G401.6 (cell line): ENCODE results near the gene ZNF839.
"Not testable (repeated sequence)": the region's sequence is repeated elsewhere in the genome, so short reads cannot be mapped to it uniquely, and the experiment has no call there.

Experiments used
- FAIRE-seq: peaks from 2 replicates; lab custom pipeline; 2012; peaks lifted over from hg19 to GRCh38; lab: Jason Lieb, UNC

ZNF839 gene

GRCh38 chr14:102342238-102342637 lies 22.7 kb downstream of the ZNF839 start:
- FAIRE-seq = no peak

GRCh38 chr14:102344084-102344483 lies 24.5 kb downstream of the ZNF839 start:
- no peak for FAIRE-seq

- FAIRE-seq = no peak
Observed at GRCh38 chr14:102344485-102344884, 24.9 kb downstream of the ZNF839 start.

GRCh38 chr14:102345232-102345631 lies 25.7 kb downstream of the ZNF839 start:
- no peak for FAIRE-seq

- no peak for FAIRE-seq
Observed at GRCh38 chr14:102346645-102347044, 27.1 kb downstream of the ZNF839 start.

GRCh38 chr14:102348376-102348775 lies 28.8 kb downstream of the ZNF839 start:
- no peak for FAIRE-seq

- FAIRE-seq = no peak
Observed at GRCh38 chr14:102351023-102351422, 31.5 kb downstream of the ZNF839 start.

GRCh38 chr14:102351593-102351992 lies 32.0 kb downstream of the ZNF839 start:
- FAIRE-seq = not testable (repeated sequence)

- FAIRE-seq = no peak
Observed at GRCh38 chr14:102352213-102352612, 32.7 kb downstream of the ZNF839 start.

GRCh38 chr14:102353126-102353619 lies 33.6 kb downstream of the ZNF839 start:
- no peak for FAIRE-seq

- FAIRE-seq = no peak
Observed at GRCh38 chr14:102356280-102356679, 36.7 kb downstream of the ZNF839 start.

- no peak for FAIRE-seq
Observed at GRCh38 chr14:102359341-102359740, 39.8 kb downstream of the ZNF839 start.

GRCh38 chr14:102360388-102360787 lies 40.8 kb downstream of the ZNF839 start:
- no peak for FAIRE-seq

- no peak for FAIRE-seq
Observed at GRCh38 chr14:102362084-102362483, 42.5 kb downstream of the ZNF839 start.

- FAIRE-seq = peak; percentile 67
Observed at GRCh38 chr14:102362545-102363181, 43.1 kb downstream of the ZNF839 start, which contains the start of the genes CINP and TECPR2. Gene CINP, minus strand, starts transcription at chr14:102362890. Its CDS starts 39 bp downstream, at chr14:102362851. Gene TECPR2, plus strand, starts transcription at chr14:102362941. Its CDS starts 13,781 bp downstream, at chr14:102376722.

GRCh38 chr14:102363182-102363943 lies 43.8 kb downstream of the ZNF839 start:
- FAIRE-seq = no peak

- FAIRE-seq = no peak
Observed at GRCh38 chr14:102370305-102370809, 50.8 kb downstream of the ZNF839 start.

GRCh38 chr14:102371361-102371760 lies 51.8 kb downstream of the ZNF839 start:
- FAIRE-seq = no peak

- no peak for FAIRE-seq
Observed at GRCh38 chr14:102373110-102373509, 53.6 kb downstream of the ZNF839 start.

GRCh38 chr14:102374264-102374663 lies 54.7 kb downstream of the ZNF839 start:
- no peak for FAIRE-seq

GRCh38 chr14:102375119-102375518 lies 55.6 kb downstream of the ZNF839 start:
- no peak for FAIRE-seq

- no peak for FAIRE-seq
Observed at GRCh38 chr14:102377696-102378095, 58.1 kb downstream of the ZNF839 start.

- no peak for FAIRE-seq
Observed at GRCh38 chr14:102378830-102379229, 59.3 kb downstream of the ZNF839 start.
